ENCODE measurements around the gene TNFRSF12A. TPM values are rescaled to one million over a fixed set of nuclear protein-coding genes. Genes with fewer than 3 reads are reported as not detected.

TNFRSF12A gene
- polyA plus RNA-seq, 6 donors from 2014 or later, result not detected

GRCh38 chr16:3009568-3010390 lies 10.4 kb upstream of the TNFRSF12A start:
- peak overlapping the region in 1 of 8 donors; percentile 63 for H3K4me3 Mint-ChIP-seq
- ATAC-seq (ENCODE audit: low read depth in 2 of 2), result no peak
- no peaks in the 10 kb centered on the region for H3K36me3 Mint-ChIP-seq
- H3K27me3 Mint-ChIP-seq, result peaks cover 11 to 45% (median 19%) of the 10 kb centered on the region in 3 donors
- H3K4me1 Mint-ChIP-seq, result peaks cover 24 to 33% (median 26%) of the 10 kb centered on the region in 3 donors
- DNase-seq, result no peak
- no peaks in the 10 kb centered on the region for H3K9me3 Mint-ChIP-seq
- H3K27ac Mint-ChIP-seq, result no peak overlapping the region

DNA sequence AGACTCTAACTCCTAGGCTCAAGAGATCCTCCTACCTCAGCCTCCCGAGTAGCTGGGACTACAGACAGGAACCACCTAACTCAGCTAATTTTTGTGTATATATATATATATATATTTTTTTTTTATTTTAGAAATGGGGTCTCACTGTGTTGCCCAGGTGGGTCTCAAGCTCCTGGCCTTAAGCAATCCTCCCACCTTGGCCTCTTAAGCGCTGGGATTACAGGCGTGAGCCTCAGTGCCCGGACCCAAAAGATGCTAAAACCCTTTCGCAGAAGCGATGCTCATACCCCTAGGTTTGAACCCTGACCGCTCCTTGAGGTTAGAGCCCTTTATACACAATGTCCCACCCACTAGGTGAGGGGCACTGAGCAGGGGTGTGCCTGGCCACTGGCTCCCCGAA lies 9.7 kb upstream of the TNFRSF12A start:
- ATAC-seq (ENCODE audit: low read depth in 2 of 2) (no peak), DNase-seq (no peak)
- H3K4me1 Mint-ChIP-seq, result peaks cover 21 to 30% (median 23%) of the 10 kb centered on the region in 3 donors
- H3K9me3 Mint-ChIP-seq, result no peaks in the 10 kb centered on the region
- H3K4me3 Mint-ChIP-seq, result no peak overlapping the region
- H3K36me3 Mint-ChIP-seq, result no peaks in the 10 kb centered on the region
- H3K27me3 Mint-ChIP-seq, result peaks cover 15 to 44% (median 20%) of the 10 kb centered on the region in 3 donors
- no peak overlapping the region for H3K27ac Mint-ChIP-seq

DNA sequence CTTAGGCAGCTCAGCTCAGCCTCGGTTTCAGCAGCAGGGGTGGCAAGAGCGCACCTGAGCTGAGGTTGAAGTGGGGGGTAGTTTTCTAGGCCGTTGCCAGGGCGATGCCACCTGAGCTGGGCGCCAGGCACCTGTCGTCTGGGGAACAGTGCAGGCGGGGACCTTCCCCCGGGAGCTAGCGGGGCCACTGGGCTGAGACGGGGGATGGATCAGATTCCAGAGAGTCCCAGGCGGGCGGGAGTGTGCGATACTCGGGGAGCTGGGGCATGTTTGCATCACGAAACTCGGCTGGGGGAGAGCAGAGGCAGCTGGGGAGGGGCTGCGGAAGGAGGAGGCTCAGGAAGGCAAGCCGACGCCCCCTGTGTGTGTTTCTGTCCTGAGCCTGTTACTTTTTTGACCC lies 7.9 kb upstream of the TNFRSF12A start:
- peak overlapping the region in 1 of 8 donors; percentile 72 for H3K4me3 Mint-ChIP-seq
- no peaks in the 10 kb centered on the region for H3K36me3 Mint-ChIP-seq
- peaks cover 13 to 56% (median 20%) of the 10 kb centered on the region in 3 donors for H3K27me3 Mint-ChIP-seq
- ATAC-seq (ENCODE audit: low read depth in 2 of 2), result no peak
- DNase-seq, result no peak
- no peaks in the 10 kb centered on the region for H3K9me3 Mint-ChIP-seq
- peaks cover 16 to 23% (median 16%) of the 10 kb centered on the region in 3 donors for H3K4me1 Mint-ChIP-seq
- H3K27ac Mint-ChIP-seq, result no peak overlapping the region

DNA sequence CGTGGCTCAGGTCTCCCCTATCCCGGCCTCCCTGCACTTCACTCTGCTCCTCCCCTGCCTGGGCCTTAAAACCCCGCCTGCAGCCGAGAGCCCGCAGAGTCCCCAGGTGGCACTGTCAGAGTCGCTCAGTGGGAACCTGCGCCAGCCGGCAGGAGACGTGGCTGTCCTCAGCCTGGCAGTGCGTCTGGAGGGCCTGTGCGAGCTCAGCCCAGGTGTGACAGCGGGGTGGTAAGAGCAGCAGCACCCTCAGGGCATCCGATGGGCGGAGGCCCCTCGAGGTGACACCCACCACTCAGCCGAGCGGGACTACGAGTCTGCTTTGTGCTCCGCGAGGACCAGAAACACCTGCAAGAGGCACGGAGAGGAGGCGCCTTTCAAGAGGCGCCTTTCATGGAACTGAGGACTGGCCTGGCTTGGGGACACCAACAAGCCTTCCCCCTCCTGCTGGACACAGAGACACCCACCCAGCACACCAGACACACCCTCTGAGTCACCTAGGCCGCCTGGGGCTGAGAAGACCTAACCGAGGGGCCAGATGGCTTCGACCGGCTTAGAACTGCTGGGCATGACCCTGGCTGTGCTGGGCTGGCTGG lies 7.2 kb upstream of the TNFRSF12A start, which contains the start of gene CLDN9:
Gene CLDN9 (plus strand): TSS at position 96 of the 593 bp plus-strand sequence. CDS start 440 bp downstream, at position 536.
- DNase-seq (no peak), ATAC-seq (ENCODE audit: low read depth in 2 of 2) (peak; percentile 50 to 74)
- Mint-ChIP-seq H3K27ac (no peak within 1 kb of the TSS), H3K9me3 (no peaks in the 10 kb centered on the region), H3K36me3 (no peaks in the 10 kb centered on the region), H3K4me3 (peak within 1 kb of the TSS in 1 of 8 donors; percentile 72), H3K27me3 (peaks cover 11 to 58% (median 20%) of the 10 kb centered on the region in 3 donors), H3K4me1 (peaks cover 10 to 18% (median 13%) of the 10 kb centered on the region in 3 donors)

- DNase-seq (no peak), ATAC-seq (ENCODE audit: low read depth in 2 of 2) (no peak)
- Mint-ChIP-seq H3K36me3 (no peaks in the 10 kb centered on the region), H3K27ac (no peak overlapping the region), H3K9me3 (peaks cover 0 to under 1% (median 0%) of the 10 kb centered on the region in 7 donors), H3K4me3 (no peak overlapping the region), H3K4me1 (peaks cover 7 to 15% (median 7%) of the 10 kb centered on the region in 3 donors), H3K27me3 (peaks cover 8 to 58% (median 20%) of the 10 kb centered on the region in 3 donors)
Observed at GRCh38 chr16:3013491-3013951, 6.6 kb upstream of the TNFRSF12A start.

DNA sequence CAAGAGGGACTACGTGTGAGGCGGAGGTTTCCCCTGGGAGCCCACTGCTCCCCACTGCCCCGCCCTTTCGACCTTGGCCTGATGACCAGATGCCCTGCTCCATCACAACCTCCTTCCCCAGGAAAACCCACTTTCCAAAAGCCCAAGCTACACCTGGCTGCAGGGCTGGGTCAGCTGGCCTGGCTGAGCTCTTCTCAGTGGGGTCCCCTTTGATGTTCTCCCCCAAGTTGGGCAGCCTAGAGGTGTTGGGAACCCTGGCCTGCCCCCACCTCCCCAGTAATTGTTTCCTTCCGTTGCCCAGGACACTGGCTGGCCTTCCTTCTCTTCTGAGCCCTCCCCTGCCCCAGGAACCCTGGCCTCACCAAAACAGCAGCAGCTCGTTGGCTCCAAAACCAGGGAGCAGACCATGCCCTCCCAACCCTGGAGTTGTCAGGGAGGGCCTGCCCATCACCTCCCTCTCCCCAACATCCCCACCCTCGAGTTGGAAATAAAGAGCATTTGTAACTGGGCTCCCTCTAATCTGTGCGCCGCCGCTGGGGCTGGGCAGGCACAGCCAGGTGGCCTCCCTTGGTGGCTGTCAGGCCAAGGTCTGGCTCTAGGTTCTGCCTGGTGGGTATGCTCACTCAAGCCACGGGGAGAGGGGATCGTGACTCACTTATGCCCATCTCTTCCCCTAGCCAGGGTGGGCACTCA lies 6.0 kb upstream of the TNFRSF12A start:
- ATAC-seq (ENCODE audit: low read depth in 2 of 2) (no peak), DNase-seq (no peak)
- H3K4me1 Mint-ChIP-seq, result peaks cover 4 to 15% (median 6%) of the 10 kb centered on the region in 3 donors
- H3K27ac Mint-ChIP-seq, result peak overlapping the region in 1 of 6 donors; percentile 80
- peaks cover 8 to 55% (median 20%) of the 10 kb centered on the region in 3 donors for H3K27me3 Mint-ChIP-seq
- H3K9me3 Mint-ChIP-seq, result peaks cover 0 to 4% (median 0%) of the 10 kb centered on the region in 7 donors
- H3K36me3 Mint-ChIP-seq, result no peaks in the 10 kb centered on the region
- H3K4me3 Mint-ChIP-seq, result peak overlapping the region in 1 of 8 donors; percentile 54

GRCh38 chr16:3014971-3015370 lies 5.2 kb upstream of the TNFRSF12A start:
- DNase-seq, result no peak
- peaks cover 8 to 55% (median 20%) of the 10 kb centered on the region in 3 donors for H3K27me3 Mint-ChIP-seq
- no peak for ATAC-seq (ENCODE audit: low read depth in 2 of 2)
- peak overlapping the region in 2 of 6 donors; percentile 42 to 55 for H3K27ac Mint-ChIP-seq
- H3K36me3 Mint-ChIP-seq, result no peaks in the 10 kb centered on the region
- peaks cover 0 to 4% (median 0%) of the 10 kb centered on the region in 7 donors for H3K9me3 Mint-ChIP-seq
- H3K4me3 Mint-ChIP-seq, result peak overlapping the region in 1 of 8 donors; percentile 52
- H3K4me1 Mint-ChIP-seq, result peaks cover 11 to 23% (median 11%) of the 10 kb centered on the region in 3 donors

DNA sequence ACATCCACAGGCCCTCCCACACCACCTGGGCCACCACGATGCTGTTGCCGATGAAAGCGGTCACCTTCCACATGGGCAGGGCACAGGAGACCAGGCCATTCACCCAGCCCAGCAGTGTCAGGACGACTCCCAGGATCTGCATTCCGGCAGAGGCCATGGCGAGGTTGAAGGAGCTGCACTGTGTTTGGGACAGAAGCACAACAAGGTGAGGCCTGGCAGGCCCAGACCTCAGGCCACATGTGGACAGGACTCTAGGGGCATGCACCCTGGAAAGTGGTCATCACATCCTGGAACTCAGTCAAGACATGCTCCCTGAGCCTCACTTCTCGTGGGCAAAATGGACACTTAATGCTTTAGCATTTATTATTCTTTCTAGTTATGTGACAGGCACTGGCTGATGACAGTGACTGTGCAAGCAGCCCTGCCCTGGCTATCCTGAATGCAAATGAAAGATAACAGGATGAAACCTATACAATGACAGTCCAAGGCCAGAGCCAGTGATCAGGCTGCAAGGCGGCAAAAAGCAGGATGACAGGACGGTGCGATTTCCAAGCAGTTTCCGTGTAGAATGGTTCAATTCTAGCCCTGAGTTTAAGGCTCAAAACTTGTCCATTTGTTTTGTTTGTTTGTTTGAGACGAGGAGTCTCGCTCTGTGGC lies 4.2 kb upstream of the TNFRSF12A start:
- peaks cover 0 to 4% (median 0%) of the 10 kb centered on the region in 7 donors for H3K9me3 Mint-ChIP-seq
- DNase-seq (no peak), ATAC-seq (ENCODE audit: low read depth in 2 of 2) (no peak)
- peak overlapping the region in 1 of 6 donors; percentile 84 for H3K27ac Mint-ChIP-seq
- peak overlapping the region in 1 of 8 donors; percentile 41 for H3K4me3 Mint-ChIP-seq
- peaks cover 8 to 55% (median 20%) of the 10 kb centered on the region in 3 donors for H3K27me3 Mint-ChIP-seq
- H3K36me3 Mint-ChIP-seq, result no peaks in the 10 kb centered on the region
- H3K4me1 Mint-ChIP-seq, result peaks cover 14 to 31% (median 16%) of the 10 kb centered on the region in 3 donors

- Mint-ChIP-seq H3K4me1 (peaks cover 22 to 40% (median 28%) of the 10 kb centered on the region in 3 donors), H3K9me3 (peaks cover 0 to 4% (median 0%) of the 10 kb centered on the region in 7 donors), H3K36me3 (no peaks in the 10 kb centered on the region), H3K4me3 (no peak overlapping the region), H3K27me3 (peaks cover 8 to 45% (median 17%) of the 10 kb centered on the region in 3 donors), H3K27ac (no peak overlapping the region)
- ATAC-seq (ENCODE audit: low read depth in 2 of 2) (no peak), DNase-seq (no peak)
Observed at GRCh38 chr16:3017344-3017743, 2.8 kb upstream of the TNFRSF12A start.

DNA sequence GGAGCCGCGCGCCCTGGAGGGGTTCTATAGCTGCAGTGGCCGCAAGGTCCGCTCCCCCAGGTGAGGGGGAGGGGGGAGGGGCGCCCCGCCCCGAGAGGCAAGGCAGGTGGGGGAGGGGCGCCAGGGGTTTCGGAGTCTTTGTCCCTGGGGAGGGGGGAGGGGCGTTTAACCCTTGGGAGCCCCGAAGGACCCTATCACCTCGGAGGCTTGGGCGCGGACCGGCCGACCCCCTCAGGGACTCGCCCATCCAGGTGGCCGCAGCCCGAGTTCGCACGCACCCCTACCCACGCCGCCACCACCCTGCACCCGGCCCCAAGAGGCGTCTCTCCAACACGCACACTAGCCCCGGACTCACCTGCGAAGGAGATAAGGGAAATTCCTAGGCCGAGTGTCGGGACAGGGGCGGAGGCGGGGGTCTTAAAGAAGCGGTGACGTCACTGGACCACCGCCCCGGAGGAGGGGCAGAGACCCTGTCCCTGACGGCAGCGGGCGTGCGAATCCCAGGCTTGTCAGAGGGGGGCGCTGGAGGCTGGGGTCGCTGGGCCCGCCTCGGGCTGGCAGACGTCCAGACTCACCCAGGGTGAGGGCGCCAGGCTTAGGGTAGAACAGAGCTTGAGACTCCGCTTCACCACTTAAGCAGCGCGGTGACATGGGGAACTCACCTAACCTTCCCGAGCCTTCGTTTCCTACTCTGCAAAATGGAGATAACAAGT lies 2.2 kb upstream of the TNFRSF12A start, which contains the start of gene CLDN6:
Gene CLDN6 (minus strand): TSS at position 390 of the 713 bp plus-strand sequence. CDS start 2,162 bp downstream, outside the sequence.
- no peaks in the 10 kb centered on the region for H3K36me3 Mint-ChIP-seq
- DNase-seq, result no peak
- peaks cover 24 to 40% (median 34%) of the 10 kb centered on the region in 3 donors for H3K4me1 Mint-ChIP-seq
- no peak for ATAC-seq (ENCODE audit: low read depth in 2 of 2)
- H3K27ac Mint-ChIP-seq, result peak within 1 kb of the TSS in 2 of 6 donors; percentile 28 to 51
- peaks cover 0 to 4% (median 0%) of the 10 kb centered on the region in 7 donors for H3K9me3 Mint-ChIP-seq
- H3K27me3 Mint-ChIP-seq, result peaks cover 8 to 39% (median 11%) of the 10 kb centered on the region in 3 donors
- H3K4me3 Mint-ChIP-seq, result peak within 1 kb of the TSS in 6 of 8 donors; percentile 12 to 83 (median 50)

DNA sequence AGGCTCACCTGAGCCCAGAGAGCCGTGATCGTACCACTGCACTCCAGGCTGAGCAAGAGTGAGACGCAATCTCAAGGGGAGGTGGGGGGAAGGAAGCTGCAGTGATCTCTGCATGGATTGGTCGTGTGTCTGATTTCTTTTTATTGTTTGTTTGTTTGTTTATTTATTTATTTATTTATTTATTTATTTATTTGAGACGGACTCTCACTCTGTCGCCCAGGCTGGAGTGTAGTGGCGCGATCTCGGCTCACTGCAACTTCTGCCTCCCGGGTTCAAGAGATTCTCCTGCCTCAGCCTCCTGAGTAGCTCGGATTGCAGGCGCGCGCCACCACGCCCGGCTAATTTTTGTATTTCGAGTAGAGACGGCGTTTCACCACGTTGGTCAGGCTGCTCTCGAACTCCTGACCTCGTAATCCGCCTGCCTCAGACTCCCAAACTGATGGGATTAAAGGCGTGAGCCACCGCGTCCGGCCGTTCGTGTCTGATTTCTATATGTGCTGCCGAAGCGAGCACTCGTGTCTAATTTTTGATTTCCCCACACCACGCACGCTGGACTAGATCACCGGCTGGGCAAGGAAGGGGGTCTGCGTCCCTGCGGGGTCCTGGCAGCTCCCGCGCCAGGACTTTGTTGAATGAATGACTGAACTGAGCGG lies 448 bp upstream of the TNFRSF12A start:
- DNase-seq (no peak), ATAC-seq (ENCODE audit: low read depth in 2 of 2) (no peak)
- H3K27ac Mint-ChIP-seq, result peak overlapping the region in 4 of 6 donors; percentile 59 to 85 (median 72)
- H3K9me3 Mint-ChIP-seq, result peaks cover 0 to 4% (median 0%) of the 10 kb centered on the region in 7 donors
- peak overlapping the region; percentile 67 to 94 (median 87) for H3K4me3 Mint-ChIP-seq
- no peaks in the 10 kb centered on the region for H3K36me3 Mint-ChIP-seq
- peaks cover 1 to 22% (median 8%) of the 10 kb centered on the region in 3 donors for H3K27me3 Mint-ChIP-seq
- H3K4me1 Mint-ChIP-seq, result peaks cover 36 to 54% (median 50%) of the 10 kb centered on the region in 3 donors

Data from naive B cell (primary cell).